H1 (cell line): ENCODE data around the gene C5. TPM values are rescaled to one million over a fixed set of nuclear protein-coding genes. Genes with fewer than 3 reads are reported as not detected.

ENCODE experiments used
- CBX8 ChIP-seq: fragments of 300-800, 300-1000 bp; sonication (generic); IDR thresholded peaks from 2 replicates; pipeline ENCODE4 v1.7.1; 2016; ENCODE audit warnings: low read depth, low read length, borderline replicate concordance
- CHD1 ChIP-seq: IDR thresholded peaks from 2 replicates; pipeline ENCODE4 v1.6.1; 2012; ENCODE audit warnings: low read depth, low read length, improper control_type of control experiment
- CHD7 ChIP-seq: fragments of 300-600 bp; sonication (generic); IDR thresholded peaks from 2 replicates; pipeline ENCODE4 v1.7.1; 2012; ENCODE audit warnings: low read length, moderate library complexity, mild to moderate bottlenecking, inconsistent platforms; ENCODE audit not compliant: insufficient replicate concordance
- EZH2 ChIP-seq: fragments of 200-600 bp; sonication (generic); IDR thresholded peaks from 2 replicates; pipeline ENCODE4 v1.7.1; 2012; ENCODE audit warnings: low read depth, mild to moderate bottlenecking, moderate library complexity, low read length, inconsistent platforms; ENCODE audit not compliant: severe bottlenecking
- HDAC2 ChIP-seq, 2 experiments: fragments of 300-600 bp in 1 of 2; sonication (generic) in 1 of 2; IDR thresholded peaks; 2 replicates each; pipeline ENCODE4 v1.6.1; 2011 to 2012; ENCODE audit warnings: low read depth in 2 of 2, low read length in 2 of 2, mild to moderate bottlenecking in 2 of 2, moderate library complexity in 2 of 2, borderline replicate concordance in 1 of 2, inconsistent platforms in 1 of 2
- polyA plus RNA-seq, 7 experiments: library from polyadenylated mRNA; depleted of rRNA in 3 of 7; stranded (reverse) in 5 of 7; unstranded in 2 of 7; fragments of >200 nt in 5 of 7; fragments of 200-250 nt in 2 of 7; gene quantifications; 1 replicate in 5 of 7; 2 replicates in 1 of 7; 4 replicates in 1 of 7; pipeline versions ENCODE4 v1.2.1 to v1.2.3, GENCODE V29; 2011 to 2013; ENCODE audit warnings: missing spikeins in 2 of 7, mixed read lengths in 2 of 7
- total RNA-seq: library from RNA; stranded (reverse); fragmentation: NEBNext Ultra II Directional; extraction: Animal tissue kit (Norgen Biotek cat#: 25700); gene quantifications from 2 replicates; pipeline ENCODE4 v1.2.1, GENCODE V29; 2021

C5 gene
- total and polyA plus RNA-seq, 2 of the 8 experiments (the other 6 are each of a cell fraction or from before 2014, with no cell fraction given), result 0.24 to 0.35 TPM

- TF ChIP-seq CHD7, result no peak
- TF ChIP-seq EZH2, result no peak
- no peak for TF ChIP-seq CHD1
- TF ChIP-seq HDAC2 (IDR thresholded peaks at IDR 0.05; ENCODE audit: borderline replicate concordance in 1 of 2, low read depth in 2 of 2, low read length in 2 of 2), result no peak
- TF ChIP-seq CBX8, result no peak
These were observed 70.3 kb downstream of the C5 start (continued) for GRCh38 chr9:120979797-120980196.
